GM15510 (cell line): ENCODE results near the gene PPP1R8.

ENCODE experiments used
- POLR2A ChIP-seq: IDR thresholded peaks from 3 replicates; pipeline ENCODE4 v1.6.1; 2011; ENCODE audit warnings: borderline replicate concordance; ENCODE audit not compliant: insufficient read length; ENCODE audit errors: extremely low read depth

Gene PPP1R8

DNA sequence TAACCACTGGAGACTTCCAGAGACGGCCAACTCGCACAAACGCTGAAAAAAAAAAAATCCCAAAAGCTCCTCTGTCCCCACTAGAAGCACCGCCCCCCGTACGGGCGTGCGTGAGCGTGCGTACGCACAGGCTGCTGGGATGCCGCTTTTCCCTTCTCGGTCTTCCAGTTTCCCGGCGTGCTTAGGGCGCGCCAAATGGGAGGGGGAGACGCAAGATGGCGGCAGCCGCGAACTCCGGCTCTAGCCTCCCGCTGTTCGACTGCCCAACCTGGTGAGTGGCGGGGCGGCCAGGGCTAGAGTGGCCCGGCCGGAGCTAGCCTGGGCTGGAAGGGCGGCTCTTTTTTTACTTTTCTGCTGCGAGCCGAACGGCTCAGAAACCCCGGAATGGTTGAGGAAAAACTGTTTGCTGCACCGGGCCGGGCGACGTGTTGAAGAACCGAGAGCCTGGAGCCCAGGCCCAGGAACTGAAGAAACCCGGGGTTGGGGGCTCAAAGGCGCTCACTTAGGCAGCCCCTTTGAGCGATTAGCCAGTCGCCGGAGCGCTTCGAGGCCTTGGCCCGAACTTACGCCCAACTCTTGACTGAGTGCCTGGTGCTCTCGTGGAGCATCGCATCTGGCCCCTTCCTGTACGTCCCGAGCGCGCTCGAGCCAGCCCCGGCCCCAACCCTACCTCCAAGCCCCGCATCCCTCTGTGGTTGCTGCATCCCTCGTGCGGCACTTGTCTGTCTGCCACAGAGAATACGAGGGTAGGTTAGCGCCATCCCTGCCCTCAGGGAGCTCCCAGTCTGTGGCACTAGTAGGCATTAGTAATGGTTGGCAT, at the start of gene PPP1R8:
PPP1R8 (plus strand) TSS at position 162 of the 820 bp plus-strand sequence; CDS start at position 216, 54 bp downstream.
- peak; percentile 95 for TF ChIP-seq POLR2A

- TF ChIP-seq POLR2A = no peak
Observed at GRCh38 chr1:27782950-27783349, 47.6 kb upstream of the PPP1R8 start.

- no peak for TF ChIP-seq POLR2A
Observed at GRCh38 chr1:27784700-27785099, 45.9 kb upstream of the PPP1R8 start.

GRCh38 chr1:27785781-27786455, 44.7 kb upstream of the PPP1R8 start:
- TF ChIP-seq POLR2A = no peak

- TF ChIP-seq POLR2A = no peak
Observed at GRCh38 chr1:27787895-27788294, 42.7 kb upstream of the PPP1R8 start.

DNA sequence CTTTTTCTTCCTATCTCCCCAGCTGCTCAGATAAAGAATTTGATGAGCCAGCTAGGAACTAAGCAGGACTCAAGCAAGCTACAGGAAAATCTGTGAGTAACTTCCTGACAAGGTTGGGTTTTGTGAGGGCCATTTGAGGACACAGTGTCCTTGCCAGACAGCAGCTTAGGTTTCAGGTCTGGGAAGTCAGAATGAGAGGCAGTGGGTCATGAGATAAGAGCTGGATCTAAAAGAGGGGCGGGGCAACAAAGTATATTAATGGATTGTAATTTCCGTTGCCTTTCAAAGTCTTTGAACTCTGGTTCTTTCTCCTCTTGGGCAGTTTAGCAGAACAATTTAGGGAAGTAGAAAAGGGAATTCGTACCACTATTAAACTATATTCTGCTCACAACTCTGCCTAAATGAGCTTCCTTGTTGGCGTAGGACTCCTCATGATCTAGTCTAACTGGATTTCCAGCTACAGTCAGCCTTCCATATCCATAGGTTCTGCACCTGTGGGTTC, 41.0 kb upstream of the PPP1R8 start:
- no peak for TF ChIP-seq POLR2A

DNA sequence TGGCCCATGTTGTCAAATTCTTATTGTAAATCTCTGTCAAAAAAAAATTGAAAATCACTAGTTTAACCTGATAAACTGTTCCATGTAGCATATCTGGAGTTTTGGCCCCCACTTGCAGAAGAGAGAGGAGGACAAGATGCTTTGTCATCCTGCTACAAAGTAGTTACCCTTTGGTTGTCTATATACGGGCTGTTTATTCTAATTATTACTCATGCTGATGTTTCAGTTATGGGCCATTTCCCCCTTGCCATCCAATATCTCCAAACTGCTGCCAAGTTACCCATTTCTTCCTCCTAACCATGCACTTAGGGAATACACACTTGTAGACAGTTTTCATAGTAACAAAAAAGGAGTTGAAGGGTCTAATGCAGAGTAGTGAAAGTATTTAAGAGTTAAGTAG, 35.0 kb upstream of the PPP1R8 start:
- TF ChIP-seq POLR2A = no peak

DNA sequence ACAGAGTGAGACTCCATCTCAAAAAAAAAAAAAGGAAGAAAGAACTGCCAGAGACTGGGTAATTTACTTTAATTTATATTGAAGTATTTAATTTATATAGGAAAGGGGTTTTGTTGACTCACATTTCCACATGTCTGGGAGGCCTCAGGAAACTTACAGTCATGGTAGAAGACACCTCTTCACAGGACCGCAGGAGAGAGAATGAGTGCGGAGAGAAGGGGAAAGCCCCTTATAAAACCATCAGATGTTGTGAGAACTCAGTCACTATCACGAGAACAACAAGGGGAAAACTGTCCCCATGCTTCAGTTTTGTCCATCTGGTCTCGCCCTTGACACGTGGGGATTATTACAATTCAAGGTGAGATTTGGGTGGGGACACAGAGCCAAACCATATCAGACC, 25.8 kb upstream of the PPP1R8 start:
- no peak for TF ChIP-seq POLR2A

GRCh38 chr1:27806758-27807157, 23.8 kb upstream of the PPP1R8 start:
- TF ChIP-seq POLR2A = no peak

- TF ChIP-seq POLR2A = no peak
Observed at GRCh38 chr1:27807385-27807784, 23.2 kb upstream of the PPP1R8 start.

DNA sequence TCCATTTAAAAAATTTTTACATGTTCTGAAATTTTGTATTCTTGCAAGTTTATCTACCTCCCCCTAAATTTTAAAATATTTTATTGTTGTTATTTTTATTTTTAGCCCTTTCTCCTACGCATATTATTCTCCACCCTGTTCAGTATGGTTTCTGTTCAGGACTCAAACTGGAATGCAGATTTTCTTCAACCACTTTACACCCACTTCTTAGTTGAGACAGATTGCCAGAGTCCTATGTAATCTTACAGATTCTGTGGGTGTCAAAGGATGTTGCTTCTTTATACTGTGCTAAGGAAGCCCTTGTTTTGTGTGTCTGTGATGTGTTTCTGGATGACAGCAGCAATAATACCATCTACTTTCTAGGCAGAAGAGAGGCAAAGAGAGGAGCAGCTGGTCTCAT, 20.7 kb upstream of the PPP1R8 start:
- no peak for TF ChIP-seq POLR2A

- TF ChIP-seq POLR2A = no peak
Observed at GRCh38 chr1:27811741-27812500, 18.7 kb upstream of the PPP1R8 start.

DNA sequence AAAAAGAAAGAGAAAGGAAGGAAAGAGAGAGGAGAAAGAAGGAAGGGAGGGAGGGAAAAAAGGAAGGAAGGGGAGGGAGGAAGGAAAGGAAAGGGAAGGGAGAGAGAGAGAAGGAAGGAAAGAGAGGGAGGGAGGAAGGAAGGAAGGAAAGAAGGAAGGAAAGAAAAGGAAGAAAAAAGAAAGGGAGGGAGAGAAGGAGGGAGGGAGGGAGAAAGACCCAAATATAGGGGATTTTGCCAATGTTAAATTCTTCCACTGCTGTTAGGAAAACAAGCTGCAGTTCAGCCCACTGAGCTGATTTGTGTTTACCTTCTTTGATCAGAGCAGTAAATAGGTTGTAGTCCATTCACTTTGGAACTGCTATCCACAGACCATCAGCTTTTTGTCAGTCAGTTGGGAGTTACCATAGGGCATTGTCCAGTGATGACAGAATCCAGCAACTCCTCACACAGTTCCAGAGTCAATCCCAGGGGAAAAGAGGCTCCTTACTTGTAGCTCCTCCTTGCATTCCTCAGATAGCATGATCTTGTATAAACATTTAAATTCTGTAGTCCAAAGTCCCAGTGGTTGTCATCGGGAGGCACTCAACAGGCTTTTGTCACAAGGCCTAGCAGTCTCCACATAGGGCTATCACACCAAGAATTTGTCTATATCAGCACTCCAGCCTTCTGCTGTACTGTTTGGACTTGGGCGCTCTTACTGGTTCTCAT, 13.5 kb upstream of the PPP1R8 start:
- TF ChIP-seq POLR2A = no peak

DNA sequence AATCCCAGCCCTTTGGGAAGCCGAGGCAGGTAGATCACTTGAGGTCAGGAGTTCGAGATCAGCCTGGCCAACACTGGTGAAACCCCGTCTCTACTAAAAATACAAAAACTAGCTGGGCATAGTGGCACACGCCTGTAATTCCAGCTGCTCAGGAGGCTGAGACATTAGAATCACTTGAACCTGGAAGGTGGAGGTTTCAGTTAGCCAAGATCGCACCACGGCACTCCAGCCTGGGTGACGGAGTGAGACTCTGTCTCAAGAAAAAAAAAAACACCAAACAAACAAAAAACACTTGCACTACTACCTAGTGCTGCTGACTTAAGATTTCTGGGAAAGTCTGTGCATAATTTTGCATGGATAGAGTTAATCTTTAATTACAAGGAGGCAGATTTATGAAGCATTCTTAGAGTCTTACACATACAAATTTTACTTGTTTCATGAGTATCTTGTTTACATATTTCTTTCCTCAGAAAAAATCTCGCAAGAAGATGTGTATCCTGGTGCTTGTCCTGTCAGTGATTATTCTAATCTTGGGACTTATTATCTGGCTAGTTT, 8.7 kb upstream of the PPP1R8 start:
- no peak for TF ChIP-seq POLR2A
